ENCODE measurements around the gene FYN.

The FYN gene

DNA sequence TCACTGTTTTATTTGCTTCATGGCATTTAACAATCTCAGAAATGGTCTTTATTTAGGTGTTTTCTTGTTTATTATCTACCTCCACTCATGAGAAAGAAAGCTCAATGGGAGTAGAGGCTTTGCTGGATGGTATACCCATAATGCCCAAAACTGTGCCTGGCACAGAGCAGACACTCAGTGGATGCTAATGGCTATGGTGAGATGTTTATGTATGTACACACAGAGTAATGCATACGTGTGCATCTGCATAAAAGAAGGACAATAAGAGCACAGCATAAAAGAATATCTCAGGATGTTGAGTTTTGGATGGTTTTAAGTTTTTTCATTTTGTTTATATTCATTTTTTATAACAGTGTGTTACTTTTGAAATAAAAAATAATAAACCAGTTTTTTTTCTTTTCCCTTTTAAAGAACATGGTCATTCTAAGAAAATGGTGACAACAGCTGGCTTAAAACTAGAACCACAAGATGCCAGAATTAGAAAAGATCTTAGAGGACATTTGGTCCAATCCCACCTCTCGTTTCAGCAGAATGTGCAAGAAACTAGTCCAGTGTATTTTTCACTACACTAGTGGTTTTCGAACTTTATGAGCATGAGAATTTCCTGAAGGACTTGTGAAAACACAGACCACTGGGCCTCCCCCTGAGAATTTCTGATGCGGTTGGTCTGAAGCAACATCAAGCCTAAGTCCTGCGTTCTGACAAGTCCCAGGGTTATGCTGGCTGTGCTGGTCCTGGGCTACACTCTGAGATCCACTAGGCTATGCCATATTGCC lies 131.9 kb downstream of the FYN start:
- TF ChIP-seq, protein P1, sequence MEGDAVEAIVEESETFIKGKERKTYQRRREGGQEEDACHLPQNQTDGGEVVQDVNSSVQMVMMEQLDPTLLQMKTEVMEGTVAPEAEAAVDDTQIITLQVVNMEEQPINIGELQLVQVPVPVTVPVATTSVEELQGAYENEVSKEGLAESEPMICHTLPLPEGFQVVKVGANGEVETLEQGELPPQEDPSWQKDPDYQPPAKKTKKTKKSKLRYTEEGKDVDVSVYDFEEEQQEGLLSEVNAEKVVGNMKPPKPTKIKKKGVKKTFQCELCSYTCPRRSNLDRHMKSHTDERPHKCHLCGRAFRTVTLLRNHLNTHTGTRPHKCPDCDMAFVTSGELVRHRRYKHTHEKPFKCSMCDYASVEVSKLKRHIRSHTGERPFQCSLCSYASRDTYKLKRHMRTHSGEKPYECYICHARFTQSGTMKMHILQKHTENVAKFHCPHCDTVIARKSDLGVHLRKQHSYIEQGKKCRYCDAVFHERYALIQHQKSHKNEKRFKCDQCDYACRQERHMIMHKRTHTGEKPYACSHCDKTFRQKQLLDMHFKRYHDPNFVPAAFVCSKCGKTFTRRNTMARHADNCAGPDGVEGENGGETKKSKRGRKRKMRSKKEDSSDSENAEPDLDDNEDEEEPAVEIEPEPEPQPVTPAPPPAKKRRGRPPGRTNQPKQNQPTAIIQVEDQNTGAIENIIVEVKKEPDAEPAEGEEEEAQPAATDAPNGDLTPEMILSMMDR (IDR thresholded peaks at IDR 0.05; ENCODE audit: insufficient read depth, low read depth, low read length, missing control alignments), result no peak
- peak; percentile 97 for DNase-seq (ENCODE audit: low read depth)
- H3K4me3 ChIP-seq (ENCODE audit: low read depth, low read length), result no peak overlapping the region

DNA sequence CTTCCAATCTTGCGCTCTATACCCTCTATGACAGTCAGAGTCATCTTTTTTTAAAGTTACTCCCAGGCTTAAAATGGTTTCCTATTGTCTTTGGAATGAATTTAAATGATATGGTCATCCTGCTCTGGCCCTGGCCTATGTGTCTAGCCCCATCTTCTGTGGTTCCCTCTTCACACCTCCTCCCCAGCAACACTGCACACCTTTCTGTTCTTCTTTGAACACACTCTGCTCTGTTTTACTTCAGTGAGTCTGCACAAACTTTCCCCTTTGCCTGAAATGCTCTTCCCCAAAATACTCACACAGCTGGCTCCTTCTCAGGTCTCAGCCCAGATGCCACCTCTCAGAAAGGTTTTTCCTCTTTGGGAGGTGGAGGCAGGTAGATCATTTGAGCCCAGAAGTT lies 132.7 kb downstream of the FYN start:
- H3K4me3 ChIP-seq (ENCODE audit: low read depth, low read length), result no peak overlapping the region
- TF ChIP-seq, protein P1 (IDR thresholded peaks at IDR 0.05; ENCODE audit: insufficient read depth, low read depth, low read length, missing control alignments), result no peak
- DNase-seq (ENCODE audit: low read depth), result peak; percentile 53

DNA sequence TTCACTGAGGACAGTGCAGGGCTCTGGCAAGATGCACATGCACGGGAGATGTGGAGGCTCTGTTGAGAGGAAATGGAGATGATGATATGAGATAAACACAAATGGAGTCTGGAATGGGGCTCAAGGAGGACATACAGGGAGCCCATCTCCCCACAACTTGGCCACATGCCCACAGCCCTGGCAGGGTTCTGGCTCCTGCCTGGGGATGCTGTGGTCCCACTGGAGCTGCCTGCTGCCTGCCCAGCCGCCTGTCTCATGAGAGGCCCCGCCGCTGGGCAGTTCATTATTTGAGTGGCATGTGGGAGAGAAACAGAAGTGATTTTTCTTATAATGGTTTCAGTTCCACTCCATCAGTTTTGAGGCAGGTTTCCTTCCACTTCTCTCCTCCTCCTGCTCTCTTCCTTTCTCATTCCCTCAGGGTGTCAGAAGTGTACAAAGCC lies 134.0 kb downstream of the FYN start:
- DNase-seq (ENCODE audit: low read depth), result peak; percentile 74
- H3K4me3 ChIP-seq (ENCODE audit: low read depth, low read length), result no peak overlapping the region; the same call in 1 of the 2 replicates
- TF ChIP-seq, protein P1 (IDR thresholded peaks at IDR 0.05; ENCODE audit: insufficient read depth, low read depth, low read length, missing control alignments), result no peak

DNA sequence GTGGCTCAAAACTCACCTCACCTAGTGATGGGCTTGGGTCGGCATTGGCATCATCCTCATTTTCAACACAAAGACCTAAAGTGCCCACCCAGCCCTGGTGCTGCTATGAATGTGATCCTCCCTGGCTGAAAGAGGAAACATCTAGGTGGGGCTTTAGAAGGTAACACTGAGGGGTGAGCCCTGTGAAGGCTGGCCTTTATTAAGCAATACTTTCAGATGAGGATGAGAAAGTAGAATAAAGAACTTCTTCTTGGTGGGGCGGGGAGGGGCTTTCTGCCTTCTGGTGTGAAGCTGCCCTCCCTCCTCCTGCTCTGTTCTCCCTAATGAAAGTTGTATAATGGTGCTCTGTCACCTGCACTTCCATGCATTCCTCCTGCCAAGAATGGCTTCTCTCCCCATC lies 134.6 kb downstream of the FYN start:
- no peak overlapping the region for H3K4me3 ChIP-seq (ENCODE audit: low read depth, low read length)
- TF ChIP-seq, protein P1 (IDR thresholded peaks at IDR 0.05; ENCODE audit: insufficient read depth, low read depth, low read length, missing control alignments), result no peak
- peak; percentile 60 for DNase-seq (ENCODE audit: low read depth)

DNA sequence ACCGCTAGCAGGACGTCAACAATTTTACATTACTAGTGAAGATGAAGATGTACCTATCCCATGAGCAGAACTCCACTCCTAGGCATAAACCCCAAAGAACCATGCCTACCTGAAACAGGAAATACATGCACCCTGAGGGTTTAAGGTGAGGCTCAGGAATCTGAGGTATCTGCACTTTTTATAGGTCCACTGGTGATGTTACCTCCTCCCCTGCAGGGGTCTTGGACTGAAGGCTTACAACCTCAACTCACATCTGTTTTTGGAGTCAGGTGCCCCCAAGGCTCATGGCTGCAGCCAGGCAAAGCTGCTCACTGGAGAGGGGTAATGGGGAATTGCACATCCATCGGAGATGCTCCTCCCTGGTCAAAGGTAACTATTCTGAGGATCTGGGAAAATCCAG lies 135.1 kb downstream of the FYN start:
- DNase-seq (ENCODE audit: low read depth), result no peak
- TF ChIP-seq, protein P1 (IDR thresholded peaks at IDR 0.05; ENCODE audit: insufficient read depth, low read depth, low read length, missing control alignments), result no peak
- H3K4me3 ChIP-seq (ENCODE audit: low read depth, low read length), result no peak overlapping the region

DNA sequence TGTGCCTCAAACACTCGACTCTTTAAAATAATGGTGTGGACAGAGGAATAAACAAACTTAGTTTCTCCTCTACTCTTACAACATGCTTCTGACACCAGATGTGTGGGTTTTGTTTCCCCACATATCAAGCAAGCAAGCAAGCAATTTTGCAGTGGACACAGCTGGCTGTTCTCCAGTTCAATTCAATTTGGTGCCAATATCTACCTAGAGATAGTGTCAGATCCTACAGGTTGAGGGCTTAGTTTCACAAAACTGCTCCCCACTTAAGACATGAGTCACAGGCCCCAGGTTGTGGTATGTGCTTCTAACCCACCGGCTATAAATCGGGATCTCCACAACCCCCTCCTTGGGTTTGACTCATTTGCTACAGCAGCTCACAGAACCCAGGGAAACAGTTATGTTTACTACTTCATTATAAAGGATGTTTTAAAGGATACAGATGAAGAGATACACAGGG lies 136.2 kb downstream of the FYN start:
- TF ChIP-seq, protein P1 (IDR thresholded peaks at IDR 0.05; ENCODE audit: insufficient read depth, low read depth, low read length, missing control alignments), result no peak
- peak; percentile 45 for DNase-seq (ENCODE audit: low read depth)
- H3K4me3 ChIP-seq (ENCODE audit: low read depth, low read length), result no peak overlapping the region
